ENCODE data around the gene CCDC141. TPM values are rescaled to one million over a fixed set of nuclear protein-coding genes. Genes with fewer than 3 reads are reported as not detected.
"Not testable (repeated sequence)": the region's sequence is repeated elsewhere in the genome, so short reads cannot be mapped to it uniquely, and the experiment has no call there.

Gene CCDC141, protein sequence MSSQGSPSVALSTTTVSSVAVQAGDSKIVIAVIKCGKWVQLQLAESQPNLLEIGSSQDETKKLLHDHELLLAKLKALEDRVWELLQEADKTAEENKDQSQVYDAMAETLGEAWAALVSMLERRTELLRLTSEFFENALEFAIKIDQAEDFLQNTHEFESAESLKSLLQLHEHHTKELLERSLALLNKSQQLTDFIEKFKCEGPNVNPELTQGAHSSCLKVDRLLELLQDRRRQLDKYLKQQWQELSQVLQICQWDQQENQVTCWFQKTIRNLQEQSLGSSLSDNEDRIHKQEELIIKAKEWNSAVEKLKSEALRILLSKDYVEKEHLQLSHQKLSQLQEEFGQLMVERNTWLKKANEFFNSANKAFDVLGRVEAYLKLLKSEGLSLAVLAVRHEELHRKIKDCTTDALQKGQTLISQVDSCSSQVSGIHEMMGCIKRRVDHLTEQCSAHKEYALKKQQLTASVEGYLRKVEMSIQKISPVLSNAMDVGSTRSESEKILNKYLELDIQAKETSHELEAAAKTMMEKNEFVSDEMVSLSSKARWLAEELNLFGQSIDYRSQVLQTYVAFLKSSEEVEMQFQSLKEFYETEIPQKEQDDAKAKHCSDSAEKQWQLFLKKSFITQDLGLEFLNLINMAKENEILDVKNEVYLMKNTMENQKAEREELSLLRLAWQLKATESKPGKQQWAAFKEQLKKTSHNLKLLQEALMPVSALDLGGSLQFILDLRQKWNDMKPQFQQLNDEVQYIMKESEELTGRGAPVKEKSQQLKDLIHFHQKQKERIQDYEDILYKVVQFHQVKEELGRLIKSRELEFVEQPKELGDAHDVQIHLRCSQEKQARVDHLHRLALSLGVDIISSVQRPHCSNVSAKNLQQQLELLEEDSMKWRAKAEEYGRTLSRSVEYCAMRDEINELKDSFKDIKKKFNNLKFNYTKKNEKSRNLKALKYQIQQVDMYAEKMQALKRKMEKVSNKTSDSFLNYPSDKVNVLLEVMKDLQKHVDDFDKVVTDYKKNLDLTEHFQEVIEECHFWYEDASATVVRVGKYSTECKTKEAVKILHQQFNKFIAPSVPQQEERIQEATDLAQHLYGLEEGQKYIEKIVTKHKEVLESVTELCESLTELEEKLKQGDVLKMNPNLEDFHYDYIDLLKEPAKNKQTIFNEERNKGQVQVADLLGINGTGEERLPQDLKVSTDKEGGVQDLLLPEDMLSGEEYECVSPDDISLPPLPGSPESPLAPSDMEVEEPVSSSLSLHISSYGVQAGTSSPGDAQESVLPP (N-terminal part only)
- 100 to 1,000 TPM in 1 of 6 donors, 10 to 100 TPM in 5; 18.5 to 126 (median 58.5) TPM for total RNA-seq

- WGBS, 2 donors, result 6 to 12% methylated on average over 12 of the region's 12 CpGs
- DNase-seq, result peak in 1 of 2 donors; percentile 41
- H3K4me3 ChIP-seq, result peak within 1 kb of the TSS in 3 of 4 donors; percentile 29 to 43 (median 40)
- H3K36me3 ChIP-seq, result no peaks in the 10 kb centered on the region
- TF ChIP-seq CTCF (IDR thresholded peaks at IDR 0.05) (no peak), EP300 (IDR thresholded peaks at IDR 0.05) (peak in 1 of 4 donors; percentile 10), POLR2A (IDR thresholded peaks at IDR 0.05) (peak in 1 of 4 donors; percentile 48)
- peak within 1 kb of the TSS in 3 of 4 donors; percentile 62 to 69 (median 69) for H3K27ac ChIP-seq
- H3K4me1 ChIP-seq, result peaks cover 10 to 23% (median 15%) of the 10 kb centered on the region in 4 donors
- no peaks in the 10 kb centered on the region for H3K27me3 ChIP-seq
- H3K9me3 ChIP-seq, result no peaks in the 10 kb centered on the region
- peak; percentile 60 to 89 for ATAC-seq (ENCODE audit: low FRiP score in 2 of 2)
Observed at GRCh38 chr2:179049546-179050311, at the start of gene CCDC141. Gene CCDC141 (minus strand): TSS chr2:179050137. CDS start chr2:179049941, 196 bp downstream.

GRCh38 chr2:179098080-179098689, 48.2 kb upstream of the CCDC141 start:
- DNase-seq, result no peak

GRCh38 chr2:179097131-179097530, 47.2 kb upstream of the CCDC141 start:
- DNase-seq (no peak), ATAC-seq (ENCODE audit: low FRiP score in 2 of 2) (peak in 1 of 2 donors; percentile 19)
- H3K27ac ChIP-seq, result no peak overlapping the region
- no peaks in the 10 kb centered on the region for H3K4me1 ChIP-seq
- no peak overlapping the region for H3K4me3 ChIP-seq
- no peaks in the 10 kb centered on the region for H3K27me3 ChIP-seq
- peaks cover 0 to 5% (median 0%) of the 10 kb centered on the region in 4 donors for H3K9me3 ChIP-seq
- no peaks in the 10 kb centered on the region for H3K36me3 ChIP-seq
- TF ChIP-seq EP300 (IDR thresholded peaks at IDR 0.05) (no peak), POLR2A (IDR thresholded peaks at IDR 0.05) (no peak), CTCF (IDR thresholded peaks at IDR 0.05) (no peak), POLR2AphosphoS5 (IDR thresholded peaks at IDR 0.05) (no peak)
- 90 to 100% methylated on average over 1 of the region's 1 CpG for WGBS, 2 donors

More at GRCh38 chr2:179098080-179098689, 48.2 kb upstream of the CCDC141 start:
- no peaks in the 10 kb centered on the region for H3K36me3 ChIP-seq
- TF ChIP-seq EP300 (IDR thresholded peaks at IDR 0.05), result no peak
- TF ChIP-seq POLR2AphosphoS5 (IDR thresholded peaks at IDR 0.05), result no peak
- TF ChIP-seq CTCF (IDR thresholded peaks at IDR 0.05), result no peak
- TF ChIP-seq POLR2A (IDR thresholded peaks at IDR 0.05), result no peak
- H3K27ac ChIP-seq, result no peak overlapping the region
- 91% methylated on average over 4 of the region's 4 CpGs for WGBS, 2 donors
- no peaks in the 10 kb centered on the region for H3K9me3 ChIP-seq
- H3K4me3 ChIP-seq, result no peak overlapping the region
- no peak for ATAC-seq (ENCODE audit: low FRiP score in 2 of 2)
- no peaks in the 10 kb centered on the region for H3K27me3 ChIP-seq
- no peaks in the 10 kb centered on the region for H3K4me1 ChIP-seq

DNA sequence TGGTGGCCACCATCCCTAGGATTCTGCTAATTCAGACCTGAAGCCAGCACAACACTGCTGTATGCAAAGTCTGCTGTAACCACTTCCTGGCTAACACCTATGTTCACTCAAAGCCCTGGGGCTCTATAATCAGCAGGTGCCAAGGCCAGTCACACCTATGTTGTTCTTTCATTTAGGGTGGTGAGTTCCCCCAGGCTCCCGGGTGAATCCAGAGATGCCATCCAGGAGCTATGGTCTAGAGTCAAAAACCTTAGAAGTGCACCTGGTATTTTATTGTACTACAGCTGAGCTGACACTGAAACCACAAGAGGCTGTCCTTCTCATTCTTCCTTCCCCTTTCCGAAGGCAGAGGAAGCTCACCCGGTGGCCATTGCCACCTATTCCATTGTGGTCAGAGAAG, 46.2 kb upstream of the CCDC141 start:
- Histone ChIP-seq H3K36me3 (no peaks in the 10 kb centered on the region), H3K27ac (no peak overlapping the region), H3K9me3 (peaks cover 0 to 5% (median 0%) of the 10 kb centered on the region in 4 donors), H3K4me3 (no peak overlapping the region), H3K4me1 (no peaks in the 10 kb centered on the region), H3K27me3 (no peaks in the 10 kb centered on the region)
- ATAC-seq (ENCODE audit: low FRiP score in 2 of 2), result peak; percentile 29 to 40
- no peak for TF ChIP-seq EP300 (IDR thresholded peaks at IDR 0.05)
- no peak for TF ChIP-seq POLR2A (IDR thresholded peaks at IDR 0.05)
- 57 to 71% methylated on average over 3 of the region's 3 CpGs for WGBS, 2 donors
- no peak for DNase-seq

GRCh38 chr2:179092912-179093311, 43.0 kb upstream of the CCDC141 start:
- not testable (repeated sequence) for H3K36me3 ChIP-seq; H3K4me1 ChIP-seq; DNase-seq; H3K4me3 ChIP-seq; H3K27me3 ChIP-seq; H3K27ac ChIP-seq; H3K9me3 ChIP-seq; ATAC-seq (ENCODE audit: low FRiP score in 2 of 2)
- 93 to 100% methylated on average over 1 to 4 of the region's 4 CpGs for WGBS, 2 donors

All from upper lobe of left lung (tissue), 6 donors.